Measurements from ENCODE around the gene CMBL. TPM values are rescaled to one million over a fixed set of nuclear protein-coding genes. Genes with fewer than 3 reads are reported as not detected.

CMBL gene
- total RNA-seq, 2 donors from 2014 or later = 10.4 to 20.5 TPM

DNA sequence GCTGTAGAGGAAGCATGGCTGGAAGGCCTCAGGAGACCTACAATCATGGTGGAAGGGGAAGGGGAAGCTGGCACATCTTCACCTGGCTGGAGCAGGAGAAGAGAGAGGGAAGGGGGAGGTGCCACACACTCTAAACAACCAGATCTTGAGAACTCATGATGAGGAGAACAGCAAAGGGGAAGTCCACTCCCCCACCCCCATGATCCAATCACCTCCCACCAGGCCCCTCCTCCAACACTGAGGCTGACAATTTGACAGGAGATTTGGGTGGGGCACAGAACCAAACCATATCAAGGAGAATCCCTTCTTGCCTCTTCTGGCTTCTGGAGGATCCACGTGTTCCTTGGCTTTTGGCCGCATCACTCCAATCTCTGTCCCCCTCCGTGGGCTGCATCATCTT lies 13.1 kb upstream of the CMBL start:
- 61 to 64% methylated on average over 3 of the region's 3 CpGs for WGBS, 2 experiments (ENCODE audit: insufficient coverage in 1 of 2, insufficient read length in 1 of 2)
- H3K27ac ChIP-seq (ENCODE audit: low read depth, low read length) = no peak overlapping the region
- no peak overlapping the region for H3K27ac Mint-ChIP-seq
- H3K36me3 ChIP-seq (ENCODE audit: control insufficient read depth, insufficient read depth, low read length) = no peaks in the 10 kb centered on the region
- H3K9me3 ChIP-seq (ENCODE audit: control insufficient read depth, low read length) = no peaks in the 10 kb centered on the region
- no peaks in the 10 kb centered on the region for H3K27me3 Mint-ChIP-seq (ENCODE audit: insufficient read depth)
- peaks cover 17% of the 10 kb centered on the region for H3K4me1 Mint-ChIP-seq
- no peak overlapping the region for H3K4me3 Mint-ChIP-seq
- no peaks in the 10 kb centered on the region for H3K4me1 ChIP-seq (ENCODE audit: control insufficient read depth, insufficient read depth, low read length)
- TF ChIP-seq, protein P1, sequence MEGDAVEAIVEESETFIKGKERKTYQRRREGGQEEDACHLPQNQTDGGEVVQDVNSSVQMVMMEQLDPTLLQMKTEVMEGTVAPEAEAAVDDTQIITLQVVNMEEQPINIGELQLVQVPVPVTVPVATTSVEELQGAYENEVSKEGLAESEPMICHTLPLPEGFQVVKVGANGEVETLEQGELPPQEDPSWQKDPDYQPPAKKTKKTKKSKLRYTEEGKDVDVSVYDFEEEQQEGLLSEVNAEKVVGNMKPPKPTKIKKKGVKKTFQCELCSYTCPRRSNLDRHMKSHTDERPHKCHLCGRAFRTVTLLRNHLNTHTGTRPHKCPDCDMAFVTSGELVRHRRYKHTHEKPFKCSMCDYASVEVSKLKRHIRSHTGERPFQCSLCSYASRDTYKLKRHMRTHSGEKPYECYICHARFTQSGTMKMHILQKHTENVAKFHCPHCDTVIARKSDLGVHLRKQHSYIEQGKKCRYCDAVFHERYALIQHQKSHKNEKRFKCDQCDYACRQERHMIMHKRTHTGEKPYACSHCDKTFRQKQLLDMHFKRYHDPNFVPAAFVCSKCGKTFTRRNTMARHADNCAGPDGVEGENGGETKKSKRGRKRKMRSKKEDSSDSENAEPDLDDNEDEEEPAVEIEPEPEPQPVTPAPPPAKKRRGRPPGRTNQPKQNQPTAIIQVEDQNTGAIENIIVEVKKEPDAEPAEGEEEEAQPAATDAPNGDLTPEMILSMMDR (conservative IDR thresholded peaks at IDR 0.05) = no peak
- no peak for DNase-seq
- no peak overlapping the region for H3K4me3 ChIP-seq (ENCODE audit: low read length)
- H3K36me3 Mint-ChIP-seq (ENCODE audit: low read depth) = no peaks in the 10 kb centered on the region
- no peak overlapping the region for H3K9ac ChIP-seq (ENCODE audit: extremely low read depth, low read length, poor library complexity, severe bottlenecking)
- no peaks in the 10 kb centered on the region for H3K27me3 ChIP-seq (ENCODE audit: control insufficient read depth, insufficient read depth, low read length, poor library complexity, severe bottlenecking)
- H3K9me3 Mint-ChIP-seq = no peaks in the 10 kb centered on the region

DNA sequence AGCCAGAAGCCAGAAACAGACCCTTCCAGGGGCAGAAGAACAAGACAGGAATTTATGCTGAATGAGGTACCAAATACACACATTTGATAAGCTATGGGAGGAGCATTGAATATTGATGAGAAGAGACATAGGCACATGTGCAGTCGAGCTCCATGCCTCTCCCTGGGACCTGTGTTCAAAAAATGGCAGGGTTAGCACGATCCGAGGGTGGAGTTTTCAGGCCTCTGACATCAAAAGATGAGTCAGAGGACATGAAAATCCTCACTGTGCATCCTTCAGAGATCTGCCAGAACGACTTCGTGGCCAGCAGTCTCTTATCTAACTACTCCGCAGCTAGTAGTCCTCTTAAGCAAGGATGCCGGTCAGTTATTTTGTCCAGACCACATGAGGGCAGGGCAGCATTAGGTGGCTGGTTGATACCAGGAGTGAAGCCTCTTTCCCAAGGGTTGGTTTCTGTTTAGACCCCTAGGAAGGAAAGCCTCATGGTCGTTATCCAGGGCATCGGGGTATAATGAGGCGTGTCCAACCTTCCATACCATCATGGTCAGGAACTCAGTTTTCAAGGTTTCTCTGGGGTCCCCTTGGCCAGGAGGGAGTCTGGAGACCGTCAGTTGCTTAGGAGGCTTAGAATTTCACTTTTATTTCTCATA lies 11.6 kb upstream of the CMBL start:
- peaks cover 4% of the 10 kb centered on the region for H3K27me3 Mint-ChIP-seq (ENCODE audit: insufficient read depth)
- H3K27ac Mint-ChIP-seq = no peak overlapping the region
- no peak overlapping the region for H3K4me3 ChIP-seq (ENCODE audit: low read length)
- no peaks in the 10 kb centered on the region for H3K36me3 ChIP-seq (ENCODE audit: control insufficient read depth, insufficient read depth, low read length)
- peaks cover 9% of the 10 kb centered on the region for H3K4me1 Mint-ChIP-seq
- H3K36me3 Mint-ChIP-seq (ENCODE audit: low read depth) = no peaks in the 10 kb centered on the region
- H3K4me1 ChIP-seq (ENCODE audit: control insufficient read depth, insufficient read depth, low read length) = no peaks in the 10 kb centered on the region
- no peak overlapping the region for H3K4me3 Mint-ChIP-seq
- no peaks in the 10 kb centered on the region for H3K9me3 Mint-ChIP-seq
- no peak for DNase-seq
- no peak overlapping the region for H3K27ac ChIP-seq (ENCODE audit: low read depth, low read length)
- TF ChIP-seq, protein P1 (conservative IDR thresholded peaks at IDR 0.05) = no peak
- H3K9ac ChIP-seq (ENCODE audit: extremely low read depth, low read length, poor library complexity, severe bottlenecking) = no peak overlapping the region
- H3K27me3 ChIP-seq (ENCODE audit: control insufficient read depth, insufficient read depth, low read length, poor library complexity, severe bottlenecking) = no peaks in the 10 kb centered on the region
- WGBS, 2 experiments (ENCODE audit: insufficient coverage in 1 of 2, insufficient read length in 1 of 2) = 91% methylated on average over 8 to 11 of the region's 11 CpGs
- H3K9me3 ChIP-seq (ENCODE audit: control insufficient read depth, low read length) = no peaks in the 10 kb centered on the region

GRCh38 chr5:10317825-10318682 lies 10.4 kb upstream of the CMBL start:
- no peaks in the 10 kb centered on the region for H3K4me1 ChIP-seq (ENCODE audit: control insufficient read depth, insufficient read depth, low read length)
- no peak overlapping the region for H3K27ac ChIP-seq (ENCODE audit: low read depth, low read length)
- Mint-ChIP-seq H3K36me3 (ENCODE audit: low read depth) (no peaks in the 10 kb centered on the region), H3K27me3 (ENCODE audit: insufficient read depth) (peaks cover 4% of the 10 kb centered on the region), H3K4me1 (no peaks in the 10 kb centered on the region), H3K4me3 (no peak overlapping the region), H3K27ac (no peak overlapping the region), H3K9me3 (no peaks in the 10 kb centered on the region)
- no peaks in the 10 kb centered on the region for H3K27me3 ChIP-seq (ENCODE audit: control insufficient read depth, insufficient read depth, low read length, poor library complexity, severe bottlenecking)
- H3K36me3 ChIP-seq (ENCODE audit: control insufficient read depth, insufficient read depth, low read length) = no peaks in the 10 kb centered on the region
- TF ChIP-seq, protein P1 (conservative IDR thresholded peaks at IDR 0.05) = no peak
- DNase-seq = no peak
- WGBS, 2 experiments (ENCODE audit: insufficient coverage in 1 of 2, insufficient read length in 1 of 2) = 89 to 95% methylated on average over 3 to 6 of the region's 6 CpGs
- no peak overlapping the region for H3K9ac ChIP-seq (ENCODE audit: extremely low read depth, low read length, poor library complexity, severe bottlenecking)
- no peak overlapping the region for H3K4me3 ChIP-seq (ENCODE audit: low read length)
- H3K9me3 ChIP-seq (ENCODE audit: control insufficient read depth, low read length) = no peaks in the 10 kb centered on the region
